ENCODE results near the gene CNN2.

The CNN2 gene

GRCh38 chr19:1004803-1005664 is 21.4 kb upstream of the CNN2 start:
- TF ChIP-seq CTCF (IDR thresholded peaks at IDR 0.05; ENCODE audit: control extremely low read depth, extremely low read depth, low read depth, missing control alignments) = no peak
- CTCF ChIA-PET = interaction anchor here (0.6 to 2.4 kb wide), 5 partner anchors 14 to 141 kb away, joined by 3 to 7 read pairs (median 5); partner anchors contain the start of gene WDR18
- no peak for DNase-seq (ENCODE audit: extremely low spot score)
- POLR2A ChIA-PET = no interaction called here

- no peak for DNase-seq (ENCODE audit: extremely low spot score)
- POLR2A ChIA-PET = no interaction called here
- no peak for TF ChIP-seq CTCF (IDR thresholded peaks at IDR 0.05; ENCODE audit: control extremely low read depth, extremely low read depth, low read depth, missing control alignments)
- CTCF ChIA-PET = interaction anchor here (1.0 to 2.4 kb wide), 3 partner anchors 12 to 84 kb away, joined by 3 to 7 read pairs (median 3); no protein-coding TSS in a partner anchor
Measured at GRCh38 chr19:1006711-1007398, 19.6 kb upstream of the CNN2 start.

GRCh38 chr19:1007399-1008251 is 18.8 kb upstream of the CNN2 start:
- ChIA-PET POLR2A (interaction anchor here (0.6 kb wide), 1 partner anchor 498 kb away, joined by 3 read pairs; no protein-coding TSS in a partner anchor), CTCF (interaction anchor here (1.0 kb wide), 2 partner anchors 20 to 84 kb away, joined by 3 read pairs; no protein-coding TSS in a partner anchor)
- no peak for DNase-seq (ENCODE audit: extremely low spot score)
- no peak for TF ChIP-seq CTCF (IDR thresholded peaks at IDR 0.05; ENCODE audit: control extremely low read depth, extremely low read depth, low read depth, missing control alignments)

GRCh38 chr19:1008268-1009040 is 18.0 kb upstream of the CNN2 start:
- CTCF ChIA-PET = no interaction called here
- POLR2A ChIA-PET = interaction anchor here (0.6 kb wide), 1 partner anchor 499 kb away, joined by 3 read pairs; no protein-coding TSS in a partner anchor
- no peak for DNase-seq (ENCODE audit: extremely low spot score)
- TF ChIP-seq CTCF (IDR thresholded peaks at IDR 0.05; ENCODE audit: control extremely low read depth, extremely low read depth, low read depth, missing control alignments) = no peak

- POLR2A ChIA-PET = interaction anchor here (1.5 to 1.7 kb wide), 2 partner anchors 11 to 12 kb away, joined by 4 to 6 read pairs; partner anchors contain the start of gene RNU6-2
- CTCF ChIA-PET = no interaction called here
- no peak for DNase-seq (ENCODE audit: extremely low spot score)
- no peak for TF ChIP-seq CTCF (IDR thresholded peaks at IDR 0.05; ENCODE audit: control extremely low read depth, extremely low read depth, low read depth, missing control alignments)
Measured at GRCh38 chr19:1009041-1009980, 17.1 kb upstream of the CNN2 start.
